Body of pancreas (tissue), 4 donors: ENCODE measurements around the gene EZH1. TPM values are rescaled to one million over a fixed set of nuclear protein-coding genes. Genes with fewer than 3 reads are reported as not detected.

Experiments
- ATAC-seq: fragments of 150-250 bp; one replicate; pipeline ENCODE4 v1.9.1; 2016
- DNase-seq, 4 donors: peaks; one replicate each; pipeline ENCODE4 v3.0.0-alpha.2; 2019
- H3K27ac ChIP-seq, 4 donors: fragments of 200-600 bp; sonication (generic); 1 replicate in 3 of 4; 2 replicates in 1 of 4; pipeline versions ENCODE4 v1.5.1 to v1.6.1; 2016 to 2019; ENCODE audit warnings: mild to moderate bottlenecking in 1 of 4, mixed read lengths in 1 of 4, moderate library complexity in 1 of 4
- H3K27me3 ChIP-seq, 2 donors: fragments of 200-600 bp; sonication (generic); one replicate each; pipeline ENCODE4 v1.6.0; 2016; ENCODE audit warnings: mild to moderate bottlenecking in 1 of 2
- H3K36me3 ChIP-seq, 2 donors: fragments of 200-600 bp; sonication (generic); replicated peaks in 1 of 2; 2 replicates each; pipeline ENCODE4 v1.5.1; 2016; ENCODE audit warnings: low read depth in 2 of 2; ENCODE audit not compliant: insufficient read depth in 1 of 2
- H3K4me1 ChIP-seq: fragments of 200-600 bp; sonication (generic); one replicate; pipeline ENCODE4 v1.6.0; 2016
- H3K4me3 ChIP-seq, 2 donors: fragments of 200-600 bp; sonication (generic); 1 replicate in 1 of 2; 2 replicates in 1 of 2; pipeline ENCODE4 v1.5.1; 2016 to 2019
- H3K9me3 ChIP-seq, 3 donors: fragments of 200-600 bp; sonication (generic); 1 replicate in 2 of 3; 2 replicates in 1 of 3; pipeline ENCODE4 v1.5.1; 2016
- CTCF ChIP-seq, 7 experiments: fragments of 450-650 bp in 4 of 7; fragments of 200-600 bp in 3 of 7; sonication (generic) in 3 of 7; IDR thresholded peaks; one replicate each; pipeline ENCODE4 v1.5.1; 2016 to 2019; ENCODE audit warnings: antibody characterized with exemption in 7 of 7
- POLR2A ChIP-seq, 3 donors: fragments of 450-650 bp; IDR thresholded peaks; one replicate each; pipeline ENCODE4 v1.6.1; 2016; ENCODE audit warnings: antibody characterized with exemption in 3 of 3, mild to moderate bottlenecking in 2 of 3
- WGBS, 2 donors: methylation state at CpG; one replicate each; pipeline ENCODE4 v1.1.5; 2017; 5-methylcytosine and 5-hydroxymethylcytosine counted together
- intact Hi-C: fragments of 100-400 bp; cut with DNase I; formaldehyde crosslinking; loops from one replicate; pipeline ENCODE4 v1.15.1; 2023
- total RNA-seq, 2 donors: library from RNA; depleted of rRNA; stranded (reverse); fragments of >200 nt; gene quantifications; one replicate each; pipeline ENCODE4 v1.1.0, GENCODE V29; 2016

Gene EZH1
- total RNA-seq, 2 donors from 2014 or later, result 19.1 to 28.5 TPM

- Histone ChIP-seq H3K27ac (peak overlapping the region in 3 of 4 donors; percentile 25 to 48 (median 38)), H3K4me1 (peaks cover 42% of the 10 kb centered on the region), H3K36me3 (no peaks in the 10 kb centered on the region), H3K4me3 (no peak overlapping the region), H3K27me3 (no peaks in the 10 kb centered on the region), H3K9me3 (no peaks in the 10 kb centered on the region)
- ATAC-seq (no peak), DNase-seq (peak in 3 of 4 donors; percentile 25 to 61 (median 57))
- 24 to 44% methylated on average over 10 to 25 of the region's 25 CpGs for WGBS, 2 donors
- intact Hi-C loops, result loop anchor here (5.0 kb wide), 2 partner anchors 66 to 106 kb away; partner anchors contain the start of gene PSMC3IP
- TF ChIP-seq CTCF (IDR thresholded peaks at IDR 0.05) (no peak), POLR2A (IDR thresholded peaks at IDR 0.05) (no peak)
Measured at GRCh38 chr17:42683407-42684034, 61.3 kb downstream of the EZH1 start.

GRCh38 chr17:42682722-42683403, 62.0 kb downstream of the EZH1 start:
- Histone ChIP-seq H3K9me3 (no peaks in the 10 kb centered on the region), H3K4me1 (peaks cover 44% of the 10 kb centered on the region), H3K36me3 (no peaks in the 10 kb centered on the region), H3K27me3 (no peaks in the 10 kb centered on the region), H3K4me3 (no peak overlapping the region), H3K27ac (no peak overlapping the region)
- DNase-seq, result peak in 2 of 4 donors; percentile 31 to 33
- intact Hi-C loops, result loop anchor here (5.0 kb wide), 2 partner anchors 66 to 106 kb away; partner anchors contain the start of gene PSMC3IP
- 7 to 8% methylated on average over 31 to 34 of the region's 34 CpGs for WGBS, 2 donors
- ATAC-seq, result no peak
- TF ChIP-seq POLR2A (IDR thresholded peaks at IDR 0.05), result no peak
- TF ChIP-seq CTCF (IDR thresholded peaks at IDR 0.05), result no peak

GRCh38 chr17:42681976-42682721, 62.7 kb downstream of the EZH1 start, which contains the start of gene CNTNAP1:
Gene CNTNAP1 (plus strand): TSS chr17:42682531. CDS start chr17:42682830, 299 bp downstream.
- Histone ChIP-seq H3K4me3 (no peak within 1 kb of the TSS), H3K27me3 (no peaks in the 10 kb centered on the region), H3K9me3 (no peaks in the 10 kb centered on the region), H3K36me3 (no peaks in the 10 kb centered on the region), H3K27ac (no peak within 1 kb of the TSS), H3K4me1 (peaks cover 51% of the 10 kb centered on the region)
- WGBS, 2 donors, result 16 to 25% methylated on average over 22 of the region's 22 CpGs
- intact Hi-C loops, result loop anchor here (5.0 kb wide), 2 partner anchors 65 to 105 kb away; partner anchors contain the start of gene PSMC3IP
- no peak for ATAC-seq
- TF ChIP-seq CTCF (IDR thresholded peaks at IDR 0.05) (no peak), POLR2A (IDR thresholded peaks at IDR 0.05) (no peak)
- DNase-seq, result peak in 3 of 4 donors; percentile 40 to 54 (median 44)

- H3K4me3 ChIP-seq, result no peak overlapping the region
- no peaks in the 10 kb centered on the region for H3K27me3 ChIP-seq
- 76 to 88% methylated on average over 10 to 20 of the region's 20 CpGs for WGBS, 2 donors
- H3K4me1 ChIP-seq, result peaks cover 52% of the 10 kb centered on the region
- no peaks in the 10 kb centered on the region for H3K36me3 ChIP-seq
- ATAC-seq (no peak), DNase-seq (peak in 2 of 4 donors; percentile 16 to 28)
- no peaks in the 10 kb centered on the region for H3K9me3 ChIP-seq
- intact Hi-C loops, result loop anchor here (5.0 kb wide), 2 partner anchors 63 to 103 kb away; partner anchors contain the start of gene PSMC3IP
- H3K27ac ChIP-seq, result peak overlapping the region; percentile 86 to 97 (median 90)
- no peak for TF ChIP-seq CTCF (IDR thresholded peaks at IDR 0.05)
- no peak for TF ChIP-seq POLR2A (IDR thresholded peaks at IDR 0.05)
Measured at GRCh38 chr17:42680331-42680808, 64.5 kb downstream of the EZH1 start.
